ENCODE measurements around the gene GJA9. TPM values are rescaled to one million over a fixed set of nuclear protein-coding genes. Genes with fewer than 3 reads are reported as not detected.
"Not testable (repeated sequence)": the region's sequence is repeated elsewhere in the genome, so short reads cannot be mapped to it uniquely, and the experiment has no call there.

The GJA9 gene
- total RNA-seq, 4 donors from 2014 or later: not detected

DNA sequence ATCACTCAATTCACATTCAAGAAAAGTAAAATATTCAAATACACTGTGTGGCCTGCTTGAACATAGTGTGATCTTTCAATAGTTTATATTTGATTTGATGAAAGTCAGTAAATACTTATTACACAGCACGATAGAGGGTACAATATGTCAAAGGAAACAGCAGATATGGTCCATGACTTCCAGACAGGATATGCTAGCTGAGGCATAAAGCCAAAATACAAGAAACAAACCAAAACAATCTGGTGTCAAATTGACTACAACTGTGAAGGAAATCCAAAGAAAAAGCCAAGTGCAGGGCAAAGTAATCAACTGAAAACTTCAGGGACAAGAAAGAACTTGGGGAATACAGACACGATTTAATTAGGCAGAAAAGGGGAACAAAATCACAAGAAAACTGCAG is 41.1 kb downstream of the GJA9 start:
- Histone ChIP-seq H3K27ac (replicated peaks in 1 of 4) (peak overlapping the region in 1 of 4 donors; percentile 7), H3K4me1 (peaks cover 7 to 17% (median 10%) of the 10 kb centered on the region in 4 donors), H3K36me3 (peaks cover 24 to 79% (median 57%) of the 10 kb centered on the region in 4 donors), H3K27me3 (no peaks in the 10 kb centered on the region), H3K9me3 (no peaks in the 10 kb centered on the region), H3K4me3 (no peak overlapping the region)
- TF ChIP-seq POLR2AphosphoS5 (IDR thresholded peaks at IDR 0.05): no peak
- no peak for TF ChIP-seq EP300 (IDR thresholded peaks at IDR 0.05)
- TF ChIP-seq POLR2A (IDR thresholded peaks at IDR 0.05; ENCODE audit: low read depth): no peak
- TF ChIP-seq, protein P1, sequence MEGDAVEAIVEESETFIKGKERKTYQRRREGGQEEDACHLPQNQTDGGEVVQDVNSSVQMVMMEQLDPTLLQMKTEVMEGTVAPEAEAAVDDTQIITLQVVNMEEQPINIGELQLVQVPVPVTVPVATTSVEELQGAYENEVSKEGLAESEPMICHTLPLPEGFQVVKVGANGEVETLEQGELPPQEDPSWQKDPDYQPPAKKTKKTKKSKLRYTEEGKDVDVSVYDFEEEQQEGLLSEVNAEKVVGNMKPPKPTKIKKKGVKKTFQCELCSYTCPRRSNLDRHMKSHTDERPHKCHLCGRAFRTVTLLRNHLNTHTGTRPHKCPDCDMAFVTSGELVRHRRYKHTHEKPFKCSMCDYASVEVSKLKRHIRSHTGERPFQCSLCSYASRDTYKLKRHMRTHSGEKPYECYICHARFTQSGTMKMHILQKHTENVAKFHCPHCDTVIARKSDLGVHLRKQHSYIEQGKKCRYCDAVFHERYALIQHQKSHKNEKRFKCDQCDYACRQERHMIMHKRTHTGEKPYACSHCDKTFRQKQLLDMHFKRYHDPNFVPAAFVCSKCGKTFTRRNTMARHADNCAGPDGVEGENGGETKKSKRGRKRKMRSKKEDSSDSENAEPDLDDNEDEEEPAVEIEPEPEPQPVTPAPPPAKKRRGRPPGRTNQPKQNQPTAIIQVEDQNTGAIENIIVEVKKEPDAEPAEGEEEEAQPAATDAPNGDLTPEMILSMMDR (IDR thresholded peaks at IDR 0.05): no peak
- WGBS: 53% methylated on average over 2 of the region's 2 CpGs
- intact Hi-C loops (cut with DNase I): no loop called here
- no peak for DNase-seq (ENCODE audit: extremely low spot score)

GRCh38 chr1:38839363-38839762 is 42.0 kb downstream of the GJA9 start:
- no peak overlapping the region for H3K4me3 ChIP-seq
- WGBS: 95% methylated on average over 9 of the region's 9 CpGs
- no peak for DNase-seq (ENCODE audit: extremely low spot score)
- intact Hi-C loops (cut with DNase I): loop anchor here (10.0 kb wide), 1 partner anchor 805 kb away; no protein-coding TSS in a partner anchor
- no peaks in the 10 kb centered on the region for H3K27me3 ChIP-seq
- no peak overlapping the region for H3K27ac ChIP-seq (replicated peaks in 1 of 4)
- H3K36me3 ChIP-seq: peaks cover 20 to 69% (median 48%) of the 10 kb centered on the region in 4 donors
- no peak for TF ChIP-seq POLR2A (IDR thresholded peaks at IDR 0.05; ENCODE audit: low read depth)
- TF ChIP-seq EP300 (IDR thresholded peaks at IDR 0.05): no peak
- no peak for TF ChIP-seq POLR2AphosphoS5 (IDR thresholded peaks at IDR 0.05)
- TF ChIP-seq, protein P1 (IDR thresholded peaks at IDR 0.05): no peak
- H3K4me1 ChIP-seq: peaks cover 7 to 17% (median 10%) of the 10 kb centered on the region in 4 donors
- no peaks in the 10 kb centered on the region for H3K9me3 ChIP-seq

DNA sequence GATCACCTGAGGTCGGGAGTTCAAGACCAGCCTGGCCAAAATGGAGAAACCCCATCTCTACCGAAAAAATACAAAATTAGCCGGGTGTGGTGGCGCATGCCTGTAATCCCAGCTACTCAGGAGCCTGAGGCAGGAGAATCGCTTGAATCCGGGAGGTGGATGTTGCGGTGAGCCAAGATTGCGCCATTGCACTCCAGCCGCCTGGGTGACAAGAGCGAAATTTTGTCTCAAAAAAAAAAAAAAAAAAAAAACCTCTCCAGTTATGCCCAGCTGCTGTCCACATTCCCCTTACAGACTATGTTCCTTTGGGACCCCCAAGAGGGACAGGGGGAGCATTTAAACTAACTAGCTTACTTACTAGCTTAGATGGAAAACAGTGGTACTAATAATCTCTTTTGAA is 45.1 kb downstream of the GJA9 start:
- 88% methylated on average over 10 of the region's 10 CpGs for WGBS
- DNase-seq (ENCODE audit: extremely low spot score); H3K27ac ChIP-seq (replicated peaks in 1 of 4); H3K4me3 ChIP-seq; H3K27me3 ChIP-seq; H3K9me3 ChIP-seq: not testable (repeated sequence)
- peaks cover 16 to 39% (median 23%) of the 10 kb centered on the region in 4 donors for H3K36me3 ChIP-seq
- intact Hi-C loops (cut with DNase I): loop anchor here (10.0 kb wide), 1 partner anchor 802 kb away; no protein-coding TSS in a partner anchor
- H3K4me1 ChIP-seq: peaks cover 7 to 17% (median 10%) of the 10 kb centered on the region in 4 donors

GRCh38 chr1:38834937-38835827 is 46.2 kb downstream of the GJA9 start:
- Histone ChIP-seq H3K4me1 (peaks cover 3 to 10% (median 5%) of the 10 kb centered on the region in 4 donors), H3K36me3 (peaks cover 16 to 32% (median 21%) of the 10 kb centered on the region in 4 donors), H3K4me3 (no peak overlapping the region), H3K27ac (replicated peaks in 1 of 4) (no peak overlapping the region), H3K27me3 (no peaks in the 10 kb centered on the region), H3K9me3 (no peaks in the 10 kb centered on the region)
- intact Hi-C loops (cut with DNase I): loop anchor here (10.0 kb wide), 1 partner anchor 800 kb away; no protein-coding TSS in a partner anchor
- TF ChIP-seq POLR2AphosphoS5 (IDR thresholded peaks at IDR 0.05): no peak
- TF ChIP-seq, protein P1 (IDR thresholded peaks at IDR 0.05): peak; percentile 68 to 79 (median 78)
- 26% methylated on average over 3 of the region's 3 CpGs for WGBS
- no peak for DNase-seq (ENCODE audit: extremely low spot score)

DNA sequence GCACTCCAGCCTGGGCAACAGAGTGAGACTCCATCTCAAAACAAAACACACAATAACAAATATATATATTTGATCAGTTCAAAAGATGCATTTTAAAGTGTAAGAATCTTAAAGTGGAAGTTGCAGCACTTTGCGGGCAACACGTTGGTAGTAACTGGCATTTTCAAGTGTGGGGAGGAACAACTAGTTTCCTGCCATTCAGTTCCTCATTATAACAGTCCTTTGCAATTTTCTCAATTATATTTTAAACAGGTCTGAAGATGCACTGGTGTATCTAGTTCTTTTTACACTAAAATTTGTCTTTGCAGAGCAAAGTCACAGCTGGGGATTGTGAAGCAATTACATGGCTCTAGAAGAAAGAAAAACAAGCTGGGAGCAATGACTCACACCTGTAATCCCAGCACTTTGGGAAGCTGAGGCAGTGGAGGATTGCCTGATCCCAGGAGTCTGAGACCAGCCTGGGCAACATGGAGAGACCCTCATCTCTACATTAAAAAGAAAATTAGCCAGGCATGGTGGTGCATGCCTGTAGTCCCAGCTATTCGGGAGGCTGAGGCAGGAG is 47.1 kb downstream of the GJA9 start:
- Histone ChIP-seq H3K4me1 (peaks cover 0 to 7% (median 4%) of the 10 kb centered on the region in 4 donors), H3K9me3 (no peaks in the 10 kb centered on the region), H3K27ac (replicated peaks in 1 of 4) (no peak overlapping the region), H3K36me3 (peaks cover 13 to 24% (median 17%) of the 10 kb centered on the region in 4 donors), H3K4me3 (no peak overlapping the region), H3K27me3 (no peaks in the 10 kb centered on the region)
- no peak for DNase-seq (ENCODE audit: extremely low spot score)
- TF ChIP-seq EP300 (IDR thresholded peaks at IDR 0.05) (no peak), POLR2A (IDR thresholded peaks at IDR 0.05; ENCODE audit: low read depth) (no peak), POLR2AphosphoS5 (IDR thresholded peaks at IDR 0.05) (no peak)
- TF ChIP-seq, protein P1 (IDR thresholded peaks at IDR 0.05): no peak
- intact Hi-C loops (cut with DNase I): loop anchor here (10.0 kb wide), 1 partner anchor 800 kb away; no protein-coding TSS in a partner anchor
- 80% methylated on average over 3 of the region's 3 CpGs for WGBS

Data from esophagus muscularis mucosa (tissue), 4 donors.